Measurements from ENCODE around the gene WWOX.

WWOX gene

DNA sequence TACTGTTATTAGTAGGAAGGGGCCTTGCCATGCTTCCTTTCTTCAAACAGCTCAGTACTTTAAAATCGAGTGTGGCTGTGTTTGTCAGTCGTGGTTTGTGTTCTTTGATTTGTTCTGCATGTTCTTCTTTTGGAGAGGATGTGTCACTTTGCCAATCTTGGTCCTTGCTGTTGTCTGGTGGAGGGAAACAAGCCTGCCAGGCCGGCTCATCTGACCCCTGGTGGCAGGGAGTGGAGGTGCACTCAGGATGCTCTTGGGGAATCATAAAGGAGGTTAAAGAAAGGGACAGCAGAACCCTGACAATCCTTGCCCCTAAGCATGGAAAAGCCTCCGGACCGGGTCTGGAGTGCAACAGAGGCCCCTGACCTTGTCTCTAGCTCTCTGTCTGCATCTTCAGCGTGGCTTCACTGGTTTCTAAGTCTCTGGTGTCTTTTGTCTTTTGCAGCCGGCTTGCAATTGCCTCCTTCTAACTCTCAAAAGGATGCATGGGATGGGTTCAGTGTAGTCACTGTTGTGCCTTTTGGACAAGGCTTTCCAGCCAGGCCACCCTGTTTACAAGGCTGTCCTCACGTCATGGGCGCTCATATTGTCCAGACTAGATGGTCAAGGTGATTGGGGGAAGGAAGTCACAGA is 135.8 kb downstream of the WWOX start:
- peak; percentile 66 for DNase-seq

DNA sequence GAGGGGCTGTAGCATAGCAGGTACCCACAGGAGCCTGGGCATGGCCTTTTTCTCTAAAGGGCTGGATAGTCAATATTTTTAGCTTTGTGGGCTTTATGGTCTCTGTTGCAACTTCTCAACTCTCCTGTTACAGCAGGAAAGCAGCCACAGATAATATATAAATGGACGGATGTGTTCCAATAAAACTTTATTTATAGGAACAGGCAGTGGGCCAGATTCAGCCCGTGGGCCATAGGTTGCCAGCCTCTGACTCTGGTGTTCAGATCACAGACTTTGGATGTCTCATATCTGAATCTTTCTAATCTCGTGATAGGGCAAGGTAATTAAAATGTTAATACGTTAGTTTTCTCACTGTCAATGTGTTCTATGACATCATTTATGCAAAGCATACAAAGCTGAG is 136.4 kb downstream of the WWOX start:
- DNase-seq = no peak

DNA sequence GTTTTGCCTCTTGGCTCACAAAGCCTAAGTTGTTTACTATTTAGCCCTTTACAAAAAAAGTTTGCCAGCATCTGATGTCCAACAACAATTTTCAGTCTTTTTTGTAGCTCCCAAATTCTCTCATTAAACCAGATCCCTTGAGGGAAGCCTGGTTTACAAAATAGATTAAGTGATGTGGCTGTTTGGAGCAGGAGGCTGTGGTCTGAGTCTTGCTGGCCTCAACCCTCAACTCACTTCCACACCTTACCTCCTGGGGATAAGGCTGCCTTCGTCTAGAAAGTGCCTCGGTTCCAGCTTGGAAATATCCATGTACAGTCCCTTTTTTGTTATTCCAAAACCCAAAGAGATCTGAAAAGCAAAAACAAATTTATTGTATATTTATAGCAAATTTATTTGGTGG is 138.4 kb downstream of the WWOX start:
- DNase-seq = no peak

DNA sequence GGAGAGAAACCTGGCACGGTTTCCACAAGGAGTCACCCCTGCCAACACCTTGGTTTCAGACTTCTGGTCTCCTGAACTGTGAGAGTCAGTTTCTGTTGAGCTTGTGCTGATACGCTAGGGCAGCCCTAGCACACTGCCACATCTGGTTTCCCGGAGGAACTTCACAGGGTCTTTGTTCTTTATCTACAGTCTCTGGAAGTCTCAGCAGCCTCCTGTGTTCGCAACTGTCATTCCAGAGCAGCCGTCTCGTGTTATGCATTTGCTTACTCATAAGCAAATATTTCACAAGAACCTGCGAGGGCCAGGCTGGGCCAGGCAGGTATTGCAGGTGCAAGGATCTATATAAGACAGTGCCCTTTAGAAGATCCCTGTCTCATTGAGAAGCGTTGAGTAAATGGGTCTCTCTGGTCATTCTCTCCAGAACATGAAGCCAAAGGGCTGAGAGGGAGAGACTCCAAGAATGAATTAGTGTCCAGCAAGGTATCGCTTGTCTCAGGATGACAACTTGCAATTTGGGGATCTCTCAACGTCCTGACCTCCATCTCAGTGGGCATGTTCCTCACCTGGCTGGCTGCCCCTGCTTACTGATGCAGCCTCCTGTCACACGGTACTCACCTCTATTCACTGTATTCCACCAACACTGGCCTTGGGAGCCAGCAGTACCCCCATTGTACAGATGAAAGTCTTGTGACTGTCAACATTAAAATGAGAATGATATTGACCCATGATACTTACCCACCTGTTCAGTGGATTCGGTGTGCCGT is 141.2 kb downstream of the WWOX start:
- DNase-seq = no peak

GRCh38 chr16:78242239-78242630 is 142.8 kb downstream of the WWOX start:
- no peak for DNase-seq

DNA sequence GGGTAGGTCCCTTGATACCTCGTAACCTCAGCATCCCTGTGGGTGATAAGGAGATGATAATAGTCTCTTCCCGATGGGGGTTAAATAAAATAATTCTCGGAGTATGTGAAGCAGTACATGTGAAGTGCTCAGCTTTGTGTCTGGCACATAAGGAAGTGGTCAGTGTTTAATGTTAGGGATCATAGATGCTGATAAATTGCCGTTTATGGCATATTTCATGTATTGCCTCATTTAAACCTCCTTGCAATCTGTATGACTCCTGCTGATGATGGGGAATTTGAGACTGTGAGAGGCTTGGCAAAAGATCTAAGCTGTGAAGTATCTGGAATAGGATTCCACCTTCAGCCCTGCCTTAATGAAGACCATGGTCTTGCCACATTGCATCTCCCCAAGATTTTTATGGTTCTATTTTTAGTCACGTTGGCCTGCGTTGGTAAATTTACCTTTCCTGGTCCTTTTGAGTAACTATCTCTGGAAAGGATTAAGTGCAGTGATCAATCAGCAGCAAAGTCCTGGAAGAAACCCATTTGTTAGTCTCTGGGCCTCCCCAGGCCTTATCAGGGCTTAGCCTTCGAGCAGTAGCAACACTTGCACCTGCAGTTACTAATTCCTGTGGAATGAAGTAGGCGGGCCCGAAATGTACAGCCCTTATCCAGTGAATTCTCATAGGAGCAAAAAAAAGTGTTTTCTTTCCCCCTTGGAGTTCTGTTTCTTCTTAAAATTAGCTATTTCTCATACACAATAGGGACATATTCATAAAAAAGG is 144.9 kb downstream of the WWOX start:
- DNase-seq = no peak

DNA sequence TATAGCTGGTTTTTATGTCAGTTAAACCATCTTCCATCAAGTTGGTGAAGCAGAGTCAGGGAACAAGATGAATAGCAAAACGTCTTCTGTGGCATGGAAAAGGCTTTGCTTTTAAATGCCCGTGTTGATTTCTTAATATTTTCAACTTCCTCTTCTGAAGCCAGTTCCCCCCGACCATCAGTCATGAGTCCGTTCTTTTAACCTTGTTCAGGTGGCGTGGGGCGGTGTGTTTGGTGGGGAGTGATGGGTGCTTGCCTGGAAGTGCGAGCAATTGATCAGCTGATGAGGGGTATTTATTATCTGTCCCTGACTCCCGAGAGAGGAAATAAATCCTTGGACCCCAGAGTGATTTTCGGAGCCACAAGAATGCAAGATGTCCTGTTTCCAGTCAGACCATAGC is 147.1 kb downstream of the WWOX start:
- no peak for DNase-seq

GRCh38 chr16:78249056-78249455 is 149.6 kb downstream of the WWOX start:
- DNase-seq = no peak

DNA sequence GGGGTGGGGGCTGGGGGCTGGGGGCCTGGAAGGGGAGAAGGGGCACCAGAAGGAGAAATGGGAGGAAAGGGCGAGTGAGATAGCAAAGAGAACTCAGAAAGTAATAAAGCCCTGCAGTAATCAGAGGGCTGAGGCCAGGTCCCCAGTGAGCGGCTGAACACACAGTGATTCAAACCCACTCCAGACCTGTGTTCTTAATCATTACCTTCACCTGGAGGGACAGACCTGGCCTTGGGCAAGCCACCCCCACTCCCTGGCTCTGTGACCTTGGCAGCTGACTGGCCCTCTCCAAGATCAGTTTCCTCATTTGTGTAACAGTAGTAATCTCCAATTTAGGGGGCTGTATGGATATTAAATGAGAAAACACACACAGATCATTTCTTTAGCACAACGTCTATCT is 150.4 kb downstream of the WWOX start:
- no peak for DNase-seq

GRCh38 chr16:78251115-78251514 is 151.7 kb downstream of the WWOX start:
- DNase-seq = no peak

- DNase-seq = no peak
These were observed 153.3 kb downstream of the WWOX start for GRCh38 chr16:78252757-78253156.

GRCh38 chr16:78254841-78255240 is 155.4 kb downstream of the WWOX start:
- no peak for DNase-seq

- DNase-seq = no peak
These were observed 157.4 kb downstream of the WWOX start for GRCh38 chr16:78256686-78257375.

DNA sequence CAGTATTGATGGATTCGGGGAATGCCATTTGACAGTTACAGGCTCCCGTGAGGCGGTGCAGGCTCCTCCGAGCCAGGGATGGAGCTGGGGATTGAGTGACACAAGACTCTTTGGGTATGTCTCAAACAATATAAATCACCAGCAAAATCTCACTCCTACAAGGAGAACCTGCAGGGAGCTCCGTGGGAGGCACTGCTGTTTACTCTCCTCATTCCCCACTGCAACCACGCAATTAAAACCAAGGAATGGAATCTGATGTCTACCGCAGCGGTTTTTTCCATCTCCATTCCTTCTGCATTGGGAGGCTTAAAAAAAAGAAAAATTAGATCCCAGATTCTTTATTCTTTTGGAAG is 157.9 kb downstream of the WWOX start:
- DNase-seq = no peak

GRCh38 chr16:78258375-78259065 is 159.1 kb downstream of the WWOX start:
- no peak for DNase-seq

DNA sequence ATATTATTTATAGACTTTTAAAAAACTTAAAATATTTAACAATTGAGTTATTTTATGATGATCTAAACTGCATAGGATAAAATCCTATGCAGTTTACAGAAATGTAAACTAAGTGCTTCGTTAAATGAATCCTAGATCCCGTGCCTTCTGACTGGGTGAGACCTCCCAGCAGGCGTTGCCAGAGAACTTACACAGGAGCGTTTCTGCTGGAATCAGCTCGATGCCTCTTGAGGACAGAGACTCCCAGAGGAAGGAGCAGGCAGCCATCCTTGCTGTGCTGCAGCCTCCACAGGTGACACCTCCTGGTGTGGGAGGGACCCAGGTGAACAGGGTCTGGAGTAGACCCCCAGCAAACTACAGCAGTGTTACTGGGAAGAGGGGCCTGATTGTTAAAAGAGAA is 160.4 kb downstream of the WWOX start:
- DNase-seq = no peak

DNA sequence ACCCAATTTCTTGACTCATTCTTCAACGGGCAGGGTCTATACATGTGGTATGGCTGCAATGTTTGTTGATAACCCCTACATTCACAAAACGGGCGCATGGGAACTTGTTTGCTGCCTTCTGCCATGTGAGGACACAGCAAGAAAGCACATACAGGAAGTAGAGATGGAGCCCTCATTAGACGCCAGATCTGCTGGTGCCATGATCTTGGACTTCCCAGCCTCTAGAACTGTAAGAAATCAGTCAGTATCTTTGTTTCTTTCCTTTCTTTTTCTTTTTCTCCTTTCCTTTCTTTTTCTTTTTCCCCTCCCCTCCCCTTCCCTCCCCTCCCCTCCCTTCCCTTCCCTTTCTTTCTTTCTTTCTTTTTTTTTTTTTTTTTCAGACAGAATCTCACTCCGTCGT is 165.2 kb downstream of the WWOX start:
- no peak for DNase-seq

DNA sequence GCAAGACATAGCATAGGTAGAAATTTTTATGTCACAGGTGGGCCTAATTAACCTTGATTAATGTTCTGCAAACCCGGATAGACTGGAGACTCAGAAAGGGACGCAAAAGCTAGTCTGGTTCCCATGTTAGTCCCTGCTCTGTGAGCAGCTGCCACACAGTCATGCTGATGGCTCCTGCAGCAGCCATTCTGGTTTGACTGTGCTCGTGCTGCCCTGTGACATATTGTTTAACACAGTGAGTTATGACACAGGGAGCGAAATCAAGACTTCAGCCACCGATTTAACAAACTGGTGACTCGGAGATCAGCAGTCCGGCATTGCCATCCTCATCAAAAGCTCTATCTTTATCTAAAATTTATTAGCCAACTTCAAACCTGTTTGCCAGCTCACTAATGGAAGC is 169.8 kb downstream of the WWOX start:
- no peak for DNase-seq

GRCh38 chr16:78271981-78272380 is 172.5 kb downstream of the WWOX start:
- no peak for DNase-seq

DNA sequence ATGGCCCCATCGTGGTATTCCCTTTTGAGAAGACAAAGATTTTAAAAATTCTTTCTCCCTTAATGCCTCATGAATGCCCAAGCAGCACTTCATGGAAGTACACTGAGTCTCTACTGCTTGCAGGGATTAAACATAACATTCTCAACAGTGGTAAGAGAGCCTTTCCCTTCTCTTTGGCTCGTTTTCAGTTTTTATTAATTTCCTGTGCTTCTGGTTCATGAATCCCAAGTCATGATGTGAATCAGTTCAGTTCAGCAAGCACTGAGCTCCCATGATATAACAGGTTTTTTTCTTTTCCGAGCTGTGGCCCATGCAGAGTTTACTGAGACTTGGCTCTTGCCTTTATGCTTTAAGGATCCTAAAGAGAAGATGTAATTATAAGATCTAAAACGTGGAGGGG is 175.3 kb downstream of the WWOX start:
- DNase-seq = no peak

- no peak for DNase-seq
These were observed 176.0 kb downstream of the WWOX start for GRCh38 chr16:78275420-78275819.

DNA sequence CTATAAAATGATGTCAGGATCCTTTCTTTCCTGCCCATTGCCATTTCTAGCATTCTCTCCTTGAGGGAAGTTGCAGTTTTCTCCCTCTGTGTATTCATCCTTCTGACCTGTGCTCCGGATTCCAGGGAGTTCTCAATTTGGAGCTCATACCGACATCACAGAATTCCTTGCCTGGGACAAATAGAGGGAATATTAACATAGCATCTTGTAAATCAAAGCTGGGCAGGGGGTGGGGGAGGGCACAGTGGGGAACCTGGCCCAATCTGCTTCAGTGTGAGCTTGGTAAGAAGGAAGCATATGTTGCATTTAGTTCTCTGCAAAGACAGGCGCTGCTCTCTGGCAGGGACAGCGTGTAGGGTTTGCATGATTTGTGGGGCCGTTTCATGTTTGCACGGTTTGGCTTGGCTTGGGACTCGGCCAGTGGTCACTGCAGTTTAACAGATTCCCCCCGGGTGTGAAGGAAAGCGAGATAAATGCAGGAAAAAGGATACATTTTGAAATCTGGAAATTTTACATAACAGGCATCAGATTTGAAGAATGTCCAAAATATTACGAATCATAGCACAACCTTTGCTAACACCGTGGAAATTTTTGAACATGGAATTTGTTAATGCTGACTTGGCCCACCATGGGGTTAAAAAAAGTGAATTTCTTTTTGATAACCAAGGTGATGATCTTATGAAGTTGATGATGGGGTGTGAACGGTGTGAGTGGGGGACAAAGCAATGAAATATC is 178.0 kb downstream of the WWOX start:
- DNase-seq = no peak
